IPS-18c (cell line): ENCODE results near the gene HAVCR2.

Source experiments
- H3K4me3 ChIP-seq: 2 replicates; pipeline ENCODE4 v1.7.0; 2013; ENCODE audit warnings: low read depth, mild to moderate bottlenecking, low read length, moderate library complexity; ENCODE audit not compliant: insufficient read depth
- H3K9me3 ChIP-seq: one replicate; pipeline ENCODE4 v1.6.1; 2013; ENCODE audit warnings: mild to moderate bottlenecking, low read length, moderate library complexity; ENCODE audit not compliant: control insufficient read depth, insufficient read depth

The HAVCR2 gene

GRCh38 chr5:157107508-157107907 lies 1.3 kb downstream of the HAVCR2 start:
- Histone ChIP-seq H3K4me3 (no peak overlapping the region), H3K9me3 (no peaks in the 10 kb centered on the region)

- no peak overlapping the region for H3K4me3 ChIP-seq
- H3K9me3 ChIP-seq: no peaks in the 10 kb centered on the region
These were observed 2.0 kb downstream of the HAVCR2 start for GRCh38 chr5:157106630-157107461.

- Histone ChIP-seq H3K9me3 (no peaks in the 10 kb centered on the region), H3K4me3 (no peak overlapping the region)
These were observed 8.6 kb downstream of the HAVCR2 start for GRCh38 chr5:157100140-157100679.

GRCh38 chr5:157088342-157088990 lies 20.4 kb downstream of the HAVCR2 start:
- no peak overlapping the region for H3K4me3 ChIP-seq
- no peaks in the 10 kb centered on the region for H3K9me3 ChIP-seq

GRCh38 chr5:157086751-157087359 lies 22.0 kb downstream of the HAVCR2 start:
- H3K9me3 ChIP-seq: no peaks in the 10 kb centered on the region
- H3K4me3 ChIP-seq: no peak overlapping the region

- H3K9me3 ChIP-seq: no peaks in the 10 kb centered on the region
These were observed 22.9 kb downstream of the HAVCR2 start for GRCh38 chr5:157085930-157086329.

GRCh38 chr5:157080286-157080685 lies 28.6 kb downstream of the HAVCR2 start:
- no peaks in the 10 kb centered on the region for H3K9me3 ChIP-seq
- H3K4me3 ChIP-seq: no peak overlapping the region

More at GRCh38 chr5:157085930-157086329, 22.9 kb downstream of the HAVCR2 start:
- H3K4me3 ChIP-seq: no peak overlapping the region

- no peak overlapping the region for H3K4me3 ChIP-seq
These were observed 32.3 kb downstream of the HAVCR2 start for GRCh38 chr5:157076558-157076957.

GRCh38 chr5:157072508-157072907 lies 36.3 kb downstream of the HAVCR2 start:
- H3K9me3 ChIP-seq: no peaks in the 10 kb centered on the region
- H3K4me3 ChIP-seq: no peak overlapping the region

More at GRCh38 chr5:157076558-157076957, 32.3 kb downstream of the HAVCR2 start:
- H3K9me3 ChIP-seq: no peaks in the 10 kb centered on the region

- H3K4me3 ChIP-seq: no peak overlapping the region
- H3K9me3 ChIP-seq: no peaks in the 10 kb centered on the region
These were observed 38.9 kb downstream of the HAVCR2 start for GRCh38 chr5:157069949-157070348.

- no peak overlapping the region for H3K4me3 ChIP-seq
- no peaks in the 10 kb centered on the region for H3K9me3 ChIP-seq
These were observed 40.1 kb downstream of the HAVCR2 start for GRCh38 chr5:157068785-157069184.

- Histone ChIP-seq H3K9me3 (no peaks in the 10 kb centered on the region), H3K4me3 (no peak overlapping the region)
These were observed 40.5 kb downstream of the HAVCR2 start for GRCh38 chr5:157068339-157068738.

- H3K4me3 ChIP-seq: no peak overlapping the region
- H3K9me3 ChIP-seq: no peaks in the 10 kb centered on the region
These were observed 41.8 kb downstream of the HAVCR2 start for GRCh38 chr5:157067005-157067404.

GRCh38 chr5:157066080-157066479 lies 42.8 kb downstream of the HAVCR2 start:
- Histone ChIP-seq H3K9me3 (no peaks in the 10 kb centered on the region), H3K4me3 (no peak overlapping the region)

GRCh38 chr5:157063776-157064430 lies 44.9 kb downstream of the HAVCR2 start:
- H3K9me3 ChIP-seq: peaks cover 2% of the 10 kb centered on the region
- H3K4me3 ChIP-seq: no peak overlapping the region

GRCh38 chr5:157059891-157060290 lies 49.0 kb downstream of the HAVCR2 start:
- Histone ChIP-seq H3K4me3 (no peak overlapping the region), H3K9me3 (peaks cover 2% of the 10 kb centered on the region)

GRCh38 chr5:157059093-157059539 lies 49.7 kb downstream of the HAVCR2 start, which contains the start of gene HAVCR1:
TSS of gene HAVCR1 (minus strand) at chr5:157059116. CDS start at chr5:157057943, 1,173 bp downstream.
- peaks cover 2% of the 10 kb centered on the region for H3K9me3 ChIP-seq
- H3K4me3 ChIP-seq: no peak within 1 kb of the TSS
